Left renal pelvis (tissue), 4 donors: Measurements from ENCODE around the gene PLPPR3. TPM values are rescaled to one million over a fixed set of nuclear protein-coding genes. Genes with fewer than 3 reads are reported as not detected.

Experiments used
- DNase-seq, 4 donors: peaks; one replicate each; pipeline ENCODE4 v3.0.0-alpha.2; 2013; ENCODE audit warnings: low read depth in 4 of 4, low spot score in 3 of 4
- polyA plus RNA-seq, 4 donors: library from polyadenylated mRNA; unstranded; fragments of 120-200 nt; gene quantifications; one replicate each; pipeline ENCODE4 v1.2.1, GENCODE V29; 2013; ENCODE audit not compliant: insufficient read length in 4 of 4

Gene PLPPR3
- polyA plus RNA-seq, 4 donors = 10.3 to 18.9 (median 11.4) TPM

DNA sequence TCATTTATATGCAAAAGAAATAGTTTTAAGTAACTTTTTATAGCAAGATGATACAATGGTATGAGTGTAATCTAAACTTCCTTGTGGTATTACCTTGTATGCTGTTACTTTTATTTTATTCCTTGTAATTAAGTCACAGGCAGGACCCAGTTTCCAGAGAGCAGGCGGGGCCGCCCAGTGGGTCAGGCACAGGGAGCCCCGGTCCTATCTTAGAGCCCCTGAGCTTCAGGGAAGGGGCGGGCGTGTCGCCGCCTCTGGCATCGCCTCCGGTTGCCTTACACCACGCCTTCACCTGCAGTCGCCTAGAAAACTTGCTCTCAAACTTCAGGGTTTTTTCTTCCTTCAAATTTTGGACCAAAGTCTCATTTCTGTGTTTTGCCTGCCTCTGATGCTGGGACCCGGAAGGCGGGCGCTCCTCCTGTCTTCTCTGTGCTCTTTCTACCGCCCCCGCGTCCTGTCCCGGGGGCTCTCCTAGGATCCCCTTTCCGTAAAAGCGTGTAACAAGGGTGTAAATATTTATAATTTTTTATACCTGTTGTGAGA, 10.2 kb downstream of the PLPPR3 start:
- DNase-seq = no peak

DNA sequence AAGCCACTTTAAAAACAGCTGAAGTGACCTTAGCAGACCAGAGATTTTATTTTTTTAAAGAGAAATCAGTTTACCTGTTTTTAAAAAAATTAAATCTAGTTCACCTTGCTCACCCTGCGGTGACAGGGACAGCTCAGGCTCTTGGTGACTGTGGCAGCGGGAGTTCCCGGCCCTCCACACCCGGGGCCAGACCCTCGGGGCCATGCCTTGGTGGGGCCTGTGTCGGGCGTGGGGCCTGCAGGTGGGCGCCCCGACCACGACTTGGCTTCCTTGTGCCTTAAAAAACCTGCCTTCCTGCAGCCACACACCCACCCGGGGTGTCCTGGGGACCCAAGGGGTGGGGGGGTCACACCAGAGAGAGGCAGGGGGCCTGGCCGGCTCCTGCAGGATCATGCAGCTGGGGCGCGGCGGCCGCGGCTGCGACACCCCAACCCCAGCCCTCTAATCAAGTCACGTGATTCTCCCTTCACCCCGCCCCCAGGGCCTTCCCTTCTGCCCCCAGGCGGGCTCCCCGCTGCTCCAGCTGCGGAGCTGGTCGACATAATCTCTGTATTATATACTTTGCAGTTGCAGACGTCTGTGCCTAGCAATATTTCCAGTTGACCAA, 10.8 kb downstream of the PLPPR3 start:
- DNase-seq = no peak

DNA sequence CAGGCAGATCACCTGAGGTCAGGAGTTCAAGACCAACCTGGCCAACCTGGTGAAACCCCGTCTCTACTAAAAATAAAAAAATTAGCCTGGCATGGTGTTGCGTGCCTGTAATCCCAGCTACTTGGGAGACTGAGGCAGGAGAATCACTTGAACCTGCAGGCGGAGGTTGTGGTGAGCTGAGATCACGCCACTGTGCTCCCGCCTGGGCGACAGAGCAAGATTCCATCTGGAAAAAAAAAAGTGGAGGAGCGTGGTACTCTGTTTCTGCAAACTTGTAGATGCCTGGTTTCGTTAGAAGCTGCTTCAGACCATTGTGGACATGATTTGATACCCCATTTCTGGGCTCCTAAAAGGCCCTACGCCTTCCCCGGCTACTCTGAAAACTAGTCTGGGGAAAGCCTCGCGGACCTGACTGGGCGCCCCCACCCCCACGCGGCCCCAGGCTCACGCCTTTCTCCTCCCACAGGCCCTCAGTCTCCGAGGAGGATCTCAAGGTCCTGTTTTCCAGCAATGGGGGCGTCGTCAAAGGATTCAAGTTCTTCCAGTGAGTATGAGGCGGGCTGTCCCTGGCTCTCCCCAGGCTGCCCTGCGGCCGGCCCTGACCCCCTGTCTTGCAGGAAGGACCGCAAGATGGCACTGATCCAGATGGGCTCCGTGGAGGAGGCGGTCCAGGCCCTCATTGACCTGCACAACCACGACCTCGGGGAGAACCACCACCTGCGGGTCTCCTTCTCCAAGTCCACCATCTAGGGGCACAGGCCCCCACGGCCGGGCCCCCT, 11.5 kb downstream of the PLPPR3 start:
- no peak for DNase-seq

DNA sequence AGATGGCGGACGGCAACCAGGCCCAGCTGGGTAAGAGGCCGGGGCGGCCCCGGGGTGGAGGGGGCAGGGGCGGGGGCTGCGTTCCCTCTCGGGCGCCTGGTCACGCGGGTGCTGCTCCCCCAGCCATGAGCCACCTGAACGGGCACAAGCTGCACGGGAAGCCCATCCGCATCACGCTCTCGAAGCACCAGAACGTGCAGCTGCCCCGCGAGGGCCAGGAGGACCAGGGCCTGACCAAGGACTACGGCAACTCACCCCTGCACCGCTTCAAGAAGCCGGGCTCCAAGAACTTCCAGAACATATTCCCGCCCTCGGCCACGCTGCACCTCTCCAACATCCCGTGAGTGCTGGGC, 13.4 kb downstream of the PLPPR3 start:
- no peak for DNase-seq

DNA sequence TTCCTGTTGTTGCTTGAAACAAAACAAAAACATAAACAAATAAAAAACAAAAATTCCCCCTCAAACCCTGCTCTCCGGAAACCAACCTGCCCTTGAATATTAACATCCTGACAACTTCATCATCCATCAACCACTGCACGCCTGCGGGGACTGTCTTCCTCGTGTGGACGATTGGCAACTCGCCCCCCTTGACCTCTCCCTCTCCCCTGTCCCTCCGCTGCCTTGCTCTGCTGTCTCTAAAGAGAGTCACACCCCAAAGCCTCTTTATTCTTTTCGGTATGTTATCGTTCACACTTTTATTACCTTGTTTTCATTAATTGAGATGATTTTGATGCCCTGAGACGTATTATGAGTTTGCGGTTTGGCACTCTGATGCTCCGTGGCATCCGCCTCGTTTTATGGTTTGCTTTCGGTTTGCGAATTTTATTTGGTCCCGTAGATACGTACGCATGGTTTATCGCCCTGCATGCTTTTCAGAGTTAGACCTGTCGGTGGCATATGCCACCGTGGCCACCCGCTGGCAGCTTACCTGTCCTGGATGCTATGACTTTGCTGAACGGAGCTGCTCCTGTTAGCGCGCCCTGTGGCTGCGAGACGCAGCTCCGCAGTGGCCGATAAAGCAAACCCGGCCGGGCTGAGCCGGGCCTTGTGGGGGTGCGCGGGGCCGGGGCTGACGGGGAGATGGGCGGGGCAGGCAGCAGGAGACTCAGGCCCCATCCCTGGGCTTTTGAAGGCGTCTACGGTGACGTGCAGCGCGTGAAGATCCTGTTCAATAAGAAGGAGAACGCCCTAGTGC, 13.9 kb downstream of the PLPPR3 start:
- DNase-seq = no peak

DNA sequence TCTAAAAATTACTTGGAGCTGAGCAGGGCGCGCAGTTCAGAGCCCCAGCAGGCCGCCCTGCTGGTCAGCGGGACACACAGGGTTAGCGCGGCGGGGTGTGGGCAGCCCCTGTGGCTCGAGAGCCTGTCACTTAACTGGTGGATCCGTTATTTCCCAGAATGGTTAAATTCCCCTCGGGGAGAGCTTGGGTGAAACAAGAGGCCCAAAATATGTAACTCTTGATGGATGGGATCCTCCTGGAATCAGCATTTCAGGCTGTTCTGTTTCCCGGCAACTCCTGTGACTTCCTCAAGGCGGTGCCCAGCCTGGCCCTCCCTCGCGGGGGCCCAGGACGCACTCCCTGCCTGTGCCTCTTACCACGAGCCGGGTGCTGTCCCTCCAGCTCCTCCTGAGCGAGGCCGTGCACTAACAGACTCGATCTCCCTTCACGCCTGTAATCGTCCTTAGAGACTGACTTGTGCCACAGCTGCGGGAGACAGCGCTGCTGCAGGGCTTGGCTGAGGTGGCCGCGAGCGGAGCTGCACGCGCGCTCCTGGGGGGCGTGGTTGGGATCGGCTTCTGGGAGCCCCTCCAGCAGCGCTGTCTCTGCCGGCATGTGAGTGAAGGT, 14.8 kb downstream of the PLPPR3 start:
- no peak for DNase-seq

DNA sequence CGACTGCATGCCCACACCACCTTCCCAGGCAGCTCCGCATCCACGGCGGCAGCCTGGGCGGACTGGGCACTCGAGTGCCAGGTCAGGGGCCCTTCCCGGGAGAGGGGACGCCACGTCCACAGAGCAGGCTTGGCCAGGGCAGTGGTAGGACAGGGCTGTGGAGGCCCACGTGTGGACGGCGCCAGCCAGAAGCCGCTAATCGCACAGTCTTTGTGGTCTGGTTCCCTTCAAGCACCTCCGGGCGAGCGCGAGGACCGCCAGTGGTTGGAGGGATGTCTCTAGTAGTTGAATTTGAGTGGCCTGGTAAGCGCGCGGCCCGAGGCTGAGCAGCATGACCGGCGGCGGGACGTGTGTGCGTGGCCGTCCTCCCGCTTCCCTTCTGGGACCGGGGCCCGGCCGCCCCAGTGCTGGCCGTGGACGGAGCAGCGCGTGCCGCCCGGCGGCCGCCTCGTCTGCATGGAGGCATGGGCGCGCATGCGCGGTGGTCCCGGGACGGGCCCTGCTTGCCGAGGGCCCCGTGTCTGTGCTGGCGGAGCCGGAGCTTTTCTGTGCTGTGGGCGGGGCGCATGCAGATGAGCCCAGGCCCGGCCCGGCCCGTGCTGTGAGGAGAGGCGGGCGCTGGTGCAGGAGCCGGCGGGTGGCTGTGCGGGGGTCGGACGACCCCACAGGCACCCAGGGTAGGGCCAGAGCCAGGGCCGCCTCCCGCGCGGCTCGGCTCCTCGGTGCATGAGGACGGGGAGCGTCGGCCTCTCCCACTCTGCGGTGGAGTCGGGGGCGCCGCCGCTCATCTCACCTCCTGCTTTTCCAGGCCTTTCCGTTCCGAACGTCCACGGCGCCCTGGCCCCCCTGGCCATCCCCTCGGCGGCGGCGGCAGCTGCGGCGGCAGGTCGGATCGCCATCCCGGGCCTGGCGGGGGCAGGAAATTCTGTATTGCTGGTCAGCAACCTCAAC, 15.9 kb downstream of the PLPPR3 start:
- no peak for DNase-seq

DNA sequence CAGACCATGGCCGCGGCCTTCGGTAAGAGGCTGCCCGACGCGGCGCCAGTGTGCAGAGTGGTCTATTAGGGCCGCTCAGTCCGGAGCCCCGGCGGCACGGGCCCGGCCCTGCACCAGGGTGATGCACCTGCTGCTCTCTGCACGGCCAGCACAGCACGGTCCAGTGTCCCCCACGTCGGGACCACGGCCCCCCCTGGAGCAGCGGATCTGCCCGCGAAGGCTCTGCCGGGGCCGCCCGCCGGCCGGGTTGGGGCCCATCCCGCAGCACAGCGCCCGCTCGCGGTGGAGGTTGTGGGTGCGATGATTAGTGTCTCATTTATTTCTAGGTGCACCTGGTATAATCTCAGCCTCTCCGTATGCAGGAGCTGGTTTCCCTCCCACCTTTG, 16.6 kb downstream of the PLPPR3 start:
- no peak for DNase-seq

DNA sequence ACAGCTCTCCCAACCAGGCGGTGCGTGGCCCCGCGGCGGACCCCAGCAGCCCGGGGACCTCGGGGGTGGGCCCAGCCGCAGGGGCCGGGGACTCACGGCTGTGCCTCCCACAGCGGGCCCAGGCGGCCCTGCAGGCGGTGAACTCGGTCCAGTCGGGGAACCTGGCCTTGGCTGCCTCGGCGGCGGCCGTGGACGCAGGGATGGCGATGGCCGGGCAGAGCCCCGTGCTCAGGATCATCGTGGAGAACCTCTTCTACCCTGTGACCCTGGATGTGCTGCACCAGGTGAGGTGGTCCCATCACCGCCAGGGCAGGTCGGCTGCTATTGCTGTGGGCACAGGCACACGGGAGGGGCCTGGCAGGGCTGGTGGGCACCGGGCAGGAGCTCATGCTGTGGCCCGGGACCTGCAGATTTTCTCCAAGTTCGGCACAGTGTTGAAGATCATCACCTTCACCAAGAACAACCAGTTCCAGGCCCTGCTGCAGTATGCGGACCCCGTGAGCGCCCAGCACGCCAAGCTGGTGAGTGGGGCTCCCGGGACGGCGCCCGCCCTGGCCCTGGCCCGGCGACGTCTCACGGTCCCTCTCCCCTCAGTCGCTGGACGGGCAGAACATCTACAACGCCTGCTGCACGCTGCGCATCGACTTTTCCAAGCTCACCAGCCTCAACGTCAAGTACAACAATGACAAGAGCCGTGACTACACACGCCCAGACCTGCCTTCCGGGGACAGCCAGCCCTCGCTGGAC, 17.2 kb downstream of the PLPPR3 start:
- no peak for DNase-seq

DNA sequence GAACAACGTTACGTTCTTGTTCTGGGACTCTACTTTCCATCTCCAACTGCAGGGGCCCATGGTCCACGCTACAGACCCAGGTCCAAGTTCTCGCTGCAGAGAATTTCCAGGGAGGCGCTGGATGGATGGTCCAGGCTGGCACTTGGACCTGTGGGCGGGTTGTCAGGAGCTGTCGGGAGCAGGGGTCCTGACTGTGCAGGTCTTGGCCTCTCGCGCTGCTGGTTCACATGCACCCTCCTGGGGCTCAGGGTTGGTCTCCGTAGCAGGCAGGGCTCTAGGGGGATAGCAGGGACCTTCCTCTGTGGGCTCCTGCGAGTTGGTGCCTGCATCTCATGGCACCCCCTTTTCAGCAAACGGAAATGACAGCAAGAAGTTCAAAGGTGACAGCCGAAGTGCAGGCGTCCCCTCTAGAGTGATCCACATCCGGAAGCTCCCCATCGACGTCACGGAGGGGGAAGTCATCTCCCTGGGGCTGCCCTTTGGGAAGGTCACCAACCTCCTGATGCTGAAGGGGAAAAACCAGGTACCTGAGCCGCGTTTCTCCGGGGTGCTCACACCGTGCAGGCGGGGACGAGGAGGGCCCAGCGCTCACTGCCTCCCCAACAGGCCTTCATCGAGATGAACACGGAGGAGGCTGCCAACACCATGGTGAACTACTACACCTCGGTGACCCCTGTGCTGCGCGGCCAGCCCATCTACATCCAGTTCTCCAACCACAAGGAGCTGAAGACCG, 17.9 kb downstream of the PLPPR3 start:
- no peak for DNase-seq

DNA sequence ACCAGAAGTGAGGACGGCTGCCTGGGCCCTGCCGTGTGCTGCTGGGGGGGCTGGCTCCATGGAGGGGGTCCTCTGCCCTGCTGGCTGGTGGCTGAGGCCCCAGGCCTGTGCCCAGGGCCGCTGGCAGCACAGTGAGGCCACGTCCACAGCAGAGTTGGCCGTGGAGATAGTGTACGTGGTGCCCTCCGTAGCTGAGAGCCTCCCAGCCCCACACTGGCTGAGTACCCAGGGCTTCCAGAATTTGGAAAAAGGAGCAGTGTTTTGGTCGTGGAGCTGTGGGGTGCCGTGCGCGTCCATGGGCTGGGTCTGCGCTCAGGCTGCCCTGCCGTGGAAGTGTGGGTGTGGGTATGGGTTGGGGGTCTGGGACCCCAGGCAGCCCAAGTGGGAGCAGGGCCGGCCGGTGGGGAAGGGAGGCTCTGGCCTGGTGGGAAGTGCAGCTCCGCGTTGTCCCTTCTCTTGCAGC, 18.6 kb downstream of the PLPPR3 start:
- no peak for DNase-seq

DNA sequence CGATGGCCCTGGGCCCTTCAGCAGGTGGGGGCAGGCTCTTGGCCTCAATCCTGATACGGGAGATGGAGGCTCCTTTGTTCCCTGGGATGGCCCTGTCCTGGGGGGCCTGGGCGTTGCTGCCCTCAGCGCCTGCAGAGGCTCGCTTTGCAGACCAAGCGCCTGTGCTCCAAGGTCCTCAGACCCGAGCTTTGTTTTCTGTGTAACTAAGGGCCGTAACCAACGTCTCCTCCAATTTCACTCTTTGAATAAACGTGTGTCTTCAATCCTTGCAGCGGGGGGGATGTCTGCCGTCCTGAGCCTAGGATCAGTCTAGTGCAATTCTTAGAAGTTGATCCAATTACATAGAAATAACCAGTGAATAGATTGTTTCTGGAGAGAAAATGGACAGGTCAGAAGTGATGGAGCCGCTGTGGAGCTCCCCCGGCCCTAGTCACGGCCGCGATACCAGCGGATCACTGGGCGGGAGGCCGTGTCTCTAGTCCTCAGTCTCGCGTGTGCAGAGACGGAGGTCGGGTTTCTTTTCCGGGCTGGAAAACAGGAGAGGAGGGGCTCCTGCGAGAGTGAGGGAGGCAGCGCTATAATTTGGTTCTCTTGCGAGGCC, 19.2 kb downstream of the PLPPR3 start:
- no peak for DNase-seq

DNA sequence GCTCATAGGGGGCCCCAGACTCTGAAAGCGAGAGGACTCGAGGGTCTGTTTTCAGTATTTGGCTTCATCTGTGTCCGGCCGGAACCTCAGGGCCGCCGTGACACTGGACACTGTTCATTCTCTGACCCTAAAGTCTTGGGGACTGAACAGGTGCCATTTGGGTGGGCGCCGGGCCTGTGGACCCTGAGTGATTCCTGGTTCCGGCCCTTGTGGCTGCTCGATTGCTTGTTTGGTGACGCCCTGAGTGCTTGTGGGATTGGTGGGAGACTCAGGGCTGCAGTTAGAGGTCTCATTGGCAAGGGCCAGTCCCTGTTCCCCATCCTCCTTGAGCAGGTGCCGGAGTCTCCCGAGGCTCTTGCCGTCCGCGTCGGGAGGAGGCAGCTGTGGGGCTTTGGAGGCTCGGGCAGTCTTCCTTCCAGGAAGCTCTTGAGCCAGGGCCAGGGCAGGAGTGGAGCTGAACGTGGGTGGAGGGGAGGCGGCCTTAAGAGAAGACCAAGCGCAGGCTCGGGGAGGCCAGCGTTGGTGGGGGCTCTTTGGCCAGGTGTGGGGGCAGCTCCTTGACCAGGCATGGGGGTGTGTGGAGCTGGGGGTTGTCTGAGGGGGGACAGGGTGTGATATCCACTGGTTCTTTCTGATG, 19.8 kb downstream of the PLPPR3 start:
- no peak for DNase-seq

DNA sequence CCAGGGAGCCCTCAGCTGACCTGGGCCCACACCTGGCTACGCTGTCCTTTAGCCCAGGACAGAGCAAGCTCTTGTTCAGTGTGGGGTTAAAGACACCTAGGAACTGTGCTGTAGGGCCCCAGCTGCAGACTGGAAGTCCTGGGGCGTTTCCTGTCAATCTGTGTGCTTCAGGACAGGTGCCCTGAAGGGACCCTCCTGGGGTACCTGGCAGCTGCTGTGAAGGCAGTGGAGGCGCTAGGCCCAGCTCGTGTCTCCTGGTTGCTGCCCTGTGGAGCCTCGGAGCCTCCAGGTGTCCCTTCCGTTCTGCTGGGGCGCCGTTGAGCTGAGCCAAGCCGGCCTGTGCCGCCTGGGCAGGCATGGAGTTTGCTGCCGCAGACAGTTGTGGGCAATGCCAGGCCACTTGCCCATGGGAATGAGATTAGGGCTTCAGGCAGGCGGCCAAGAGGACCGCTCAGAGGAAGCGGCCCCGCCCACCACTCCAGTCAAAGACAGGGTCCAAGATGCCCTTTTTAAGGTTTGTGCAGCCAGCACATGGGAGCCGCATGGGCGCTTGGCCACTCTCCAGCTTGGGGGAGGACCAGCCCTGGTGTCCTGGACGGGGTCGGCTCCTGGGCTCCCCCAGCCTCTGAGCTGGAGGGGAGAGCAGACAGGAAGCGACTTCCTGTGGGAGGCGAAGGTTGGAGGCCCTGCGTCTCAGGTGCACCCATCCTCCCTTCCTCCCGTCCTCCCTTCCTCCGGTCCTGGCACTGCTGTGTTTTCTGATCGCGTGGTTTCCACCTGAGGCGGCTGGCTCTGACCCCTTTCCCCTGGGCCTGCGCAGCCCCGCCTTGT, 20.5 kb downstream of the PLPPR3 start:
- DNase-seq = no peak

DNA sequence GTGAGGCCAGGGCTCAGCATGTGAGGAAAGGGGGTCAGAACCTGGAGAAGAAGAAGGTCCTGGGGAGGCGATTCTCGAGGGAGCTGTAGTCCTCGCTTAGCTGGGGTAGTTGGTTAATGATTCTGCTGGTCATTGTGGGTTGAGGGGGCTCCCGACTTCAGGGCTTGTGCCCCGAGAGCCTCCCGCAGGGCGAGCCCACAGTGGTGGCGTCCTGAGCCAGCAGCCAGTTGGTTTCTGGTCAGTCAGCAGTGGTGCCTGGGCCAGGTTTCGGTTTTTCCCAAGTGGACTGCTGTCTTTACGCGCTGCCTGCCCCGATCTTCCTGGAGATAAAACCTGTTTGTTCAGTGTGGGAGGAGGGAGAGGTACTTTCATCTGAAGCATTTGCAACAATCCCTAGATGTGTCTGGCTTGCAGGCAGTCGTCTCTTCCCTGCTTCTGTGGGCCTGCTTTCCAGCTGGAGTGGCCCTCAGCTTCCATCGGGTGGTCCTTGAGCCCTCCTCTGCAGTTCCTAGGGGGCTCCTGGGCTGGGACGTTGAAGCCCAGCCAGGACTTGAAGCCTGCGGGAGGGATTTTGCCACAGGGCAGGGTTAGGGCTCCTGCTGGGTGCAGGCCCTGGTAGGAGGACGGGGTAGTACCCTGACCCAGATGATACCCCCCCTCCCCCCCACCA, 21.3 kb downstream of the PLPPR3 start:
- no peak for DNase-seq
